Trophoblast cell (in vitro differentiated cells and primary cell): ENCODE results near the gene GUCY1B1.

ENCODE experiments used
- DNase-seq, 2 donors: peaks; one replicate each; pipeline ENCODE4 v3.0.0-alpha.2; 2016
- H2AFZ ChIP-seq: 2 replicates; pipeline ENCODE4 v1.6.1; 2013; ENCODE audit warnings: low read length, moderate library complexity, mild to moderate bottlenecking; ENCODE audit not compliant: insufficient read depth, poor library complexity
- H2AK5ac ChIP-seq: 2 replicates; pipeline ENCODE4 v1.6.1; 2013; ENCODE audit warnings: mild to moderate bottlenecking, low read length
- H2BK120ac ChIP-seq: 2 replicates; pipeline ENCODE4 v1.6.1; 2013; ENCODE audit warnings: low read length, mild to moderate bottlenecking, moderate library complexity; ENCODE audit not compliant: insufficient read depth, poor library complexity
- H2BK12ac ChIP-seq: 2 replicates; pipeline ENCODE4 v1.6.1; 2013; ENCODE audit warnings: mild to moderate bottlenecking, low read length, moderate library complexity
- H2BK5ac ChIP-seq: 2 replicates; pipeline ENCODE4 v1.6.1; 2013; ENCODE audit warnings: low read length, low read depth, moderate library complexity, mild to moderate bottlenecking; ENCODE audit not compliant: poor library complexity
- H3K14ac ChIP-seq: 2 replicates; pipeline ENCODE4 v1.6.1; 2013; ENCODE audit warnings: mild to moderate bottlenecking, low read length
- H3K18ac ChIP-seq: 2 replicates; pipeline ENCODE4 v1.6.1; 2013; ENCODE audit warnings: mild to moderate bottlenecking, low read length
- H3K23ac ChIP-seq: 2 replicates; pipeline ENCODE4 v1.6.1; 2013; ENCODE audit warnings: low read length
- H3K27ac ChIP-seq: 2 replicates; pipeline ENCODE4 v1.5.1; 2013; ENCODE audit warnings: low read depth, mild to moderate bottlenecking, inconsistent platforms, low read length, moderate library complexity
- H3K27me3 ChIP-seq: 2 replicates; pipeline ENCODE4 v1.6.1; 2013; ENCODE audit warnings: inconsistent platforms, mild to moderate bottlenecking, low read length, moderate library complexity; ENCODE audit not compliant: insufficient read depth
- H3K36me3 ChIP-seq, 2 experiments: 1 replicate in 1 of 2; 2 replicates in 1 of 2; pipeline ENCODE4 v1.6.1; 2013; ENCODE audit warnings: low read length in 2 of 2, mild to moderate bottlenecking in 2 of 2, moderate library complexity in 1 of 2; ENCODE audit not compliant: insufficient read depth in 2 of 2, control insufficient read depth in 1 of 2
- H3K4ac ChIP-seq: 2 replicates; pipeline ENCODE4 v1.6.1; 2013; ENCODE audit warnings: low read depth, mild to moderate bottlenecking, low read length, moderate library complexity
- H3K4me1 ChIP-seq, 2 experiments: 1 replicate in 1 of 2; 2 replicates in 1 of 2; pipeline ENCODE4 v1.6.1; 2013; ENCODE audit warnings: low read length in 2 of 2, mild to moderate bottlenecking in 2 of 2, moderate library complexity in 1 of 2; ENCODE audit not compliant: insufficient read depth in 2 of 2, control insufficient read depth in 1 of 2
- H3K4me2 ChIP-seq: 2 replicates; pipeline ENCODE4 v1.6.1; 2013; ENCODE audit warnings: inconsistent platforms, mild to moderate bottlenecking, low read length, moderate library complexity
- H3K4me3 ChIP-seq: 2 replicates; pipeline ENCODE4 v1.5.1; 2013; ENCODE audit warnings: mild to moderate bottlenecking, low read depth, low read length, inconsistent platforms
- H3K79me1 ChIP-seq: one replicate; pipeline ENCODE4 v1.6.1; 2013; ENCODE audit warnings: low read length
- H3K79me2 ChIP-seq: 2 replicates; pipeline ENCODE4 v1.6.1; 2013; ENCODE audit warnings: low read length, mild to moderate bottlenecking; ENCODE audit not compliant: control insufficient read depth, insufficient read depth, poor library complexity
- H3K9ac ChIP-seq: 2 replicates; pipeline ENCODE4 v1.6.1; 2013; ENCODE audit warnings: mild to moderate bottlenecking, low read length
- H3K9me3 ChIP-seq: 2 replicates; pipeline ENCODE4 v1.6.1; 2013; ENCODE audit warnings: low read depth, mild to moderate bottlenecking, control low read depth, inconsistent platforms, low read length; ENCODE audit not compliant: insufficient read depth
- H4K12ac ChIP-seq: 2 replicates; pipeline ENCODE4 v1.6.1; 2013; ENCODE audit warnings: low read depth, mild to moderate bottlenecking, low read length, moderate library complexity
- H4K8ac ChIP-seq: 2 replicates; pipeline ENCODE4 v1.6.1; 2013; ENCODE audit warnings: low read depth, mild to moderate bottlenecking, low read length, moderate library complexity
- H4K91ac ChIP-seq: one replicate; pipeline ENCODE4 v1.6.1; 2013; ENCODE audit warnings: low read depth, mild to moderate bottlenecking, low read length, moderate library complexity
- whole genome bisulfite sequencing: extraction: QIAGEN DNeasy Blood & Tissue Kit; methylation state at CpG from one replicate; pipeline ENCODE4 v1.1.7; 2013; ENCODE audit warnings: missing lambda C conversion rate; ENCODE audit not compliant: insufficient read length, insufficient coverage; ENCODE audit errors: extremely low coverage; 5-methylcytosine and 5-hydroxymethylcytosine counted together

The GUCY1B1 gene

GRCh38 chr4:155811083-155811482 lies 52.3 kb downstream of the GUCY1B1 start:
- no peak overlapping the region for H3K9ac ChIP-seq
- H3K27me3 ChIP-seq = no peaks in the 10 kb centered on the region
- no CpG with 5 or more reads among the region's 2 CpGs for WGBS
- no peak overlapping the region for H3K14ac ChIP-seq
- H3K4me3 ChIP-seq = no peak overlapping the region
- H3K9me3 ChIP-seq = no peaks in the 10 kb centered on the region
- no peak overlapping the region for H3K27ac ChIP-seq
- H3K36me3 ChIP-seq = no peaks in the 10 kb centered on the region
- H4K8ac ChIP-seq = no peak overlapping the region
- no peak overlapping the region for H3K4me2 ChIP-seq
- no peak overlapping the region for H2AFZ ChIP-seq
- H3K4me1 ChIP-seq = no peaks in the 10 kb centered on the region
- no peak overlapping the region for H2BK12ac ChIP-seq
- no peaks in the 10 kb centered on the region for H3K79me2 ChIP-seq
- H4K12ac ChIP-seq = no peak overlapping the region
- H3K18ac ChIP-seq = no peak overlapping the region
- no peak for DNase-seq
- no peaks in the 10 kb centered on the region for H3K79me1 ChIP-seq
- H2AK5ac ChIP-seq = no peak overlapping the region
- H2BK5ac ChIP-seq = no peak overlapping the region
- H3K4ac ChIP-seq = no peak overlapping the region
- no peak overlapping the region for H3K23ac ChIP-seq
- no peak overlapping the region for H4K91ac ChIP-seq
- H2BK120ac ChIP-seq = no peak overlapping the region

GRCh38 chr4:155818639-155819038 lies 59.8 kb downstream of the GUCY1B1 start:
- Histone ChIP-seq H3K4ac (no peak overlapping the region), H3K4me3 (no peak overlapping the region), H4K91ac (no peak overlapping the region), H3K9ac (no peak overlapping the region), H3K79me1 (no peaks in the 10 kb centered on the region), H3K27ac (no peak overlapping the region), H3K36me3 (no peaks in the 10 kb centered on the region), H3K9me3 (no peaks in the 10 kb centered on the region), H3K14ac (no peak overlapping the region), H3K23ac (no peak overlapping the region), H2AFZ (no peak overlapping the region), H3K18ac (no peak overlapping the region), H3K79me2 (no peaks in the 10 kb centered on the region), H4K8ac (no peak overlapping the region), H3K27me3 (no peaks in the 10 kb centered on the region), H4K12ac (no peak overlapping the region), H3K4me1 (no peaks in the 10 kb centered on the region), H3K4me2 (no peak overlapping the region), H2AK5ac (no peak overlapping the region), H2BK12ac (no peak overlapping the region), H2BK120ac (no peak overlapping the region), H2BK5ac (no peak overlapping the region)
- WGBS = no CpG with 5 or more reads among the region's 2 CpGs
- DNase-seq = peak; percentile 30 to 65

GRCh38 chr4:155819066-155819465 lies 60.2 kb downstream of the GUCY1B1 start:
- no CpG with 5 or more reads among the region's 1 CpG for WGBS
- DNase-seq = no peak
- Histone ChIP-seq H2BK5ac (no peak overlapping the region), H3K23ac (no peak overlapping the region), H4K8ac (no peak overlapping the region), H3K9ac (no peak overlapping the region), H3K4me1 (no peaks in the 10 kb centered on the region), H3K4me3 (no peak overlapping the region), H3K79me1 (no peaks in the 10 kb centered on the region), H4K91ac (no peak overlapping the region), H2BK12ac (no peak overlapping the region), H3K27ac (no peak overlapping the region), H3K27me3 (no peaks in the 10 kb centered on the region), H2AFZ (no peak overlapping the region), H3K79me2 (no peaks in the 10 kb centered on the region), H2AK5ac (no peak overlapping the region), H3K36me3 (no peaks in the 10 kb centered on the region), H4K12ac (no peak overlapping the region), H2BK120ac (no peak overlapping the region), H3K9me3 (no peaks in the 10 kb centered on the region), H3K4ac (no peak overlapping the region), H3K18ac (no peak overlapping the region), H3K4me2 (no peak overlapping the region), H3K14ac (no peak overlapping the region)

- Histone ChIP-seq H3K4me2 (no peak overlapping the region), H3K27me3 (no peaks in the 10 kb centered on the region), H3K23ac (no peak overlapping the region), H4K91ac (no peak overlapping the region), H2AFZ (no peak overlapping the region), H3K4ac (no peak overlapping the region), H3K4me3 (no peak overlapping the region), H3K27ac (no peak overlapping the region), H2BK12ac (no peak overlapping the region), H3K9ac (no peak overlapping the region), H4K12ac (no peak overlapping the region), H3K18ac (no peak overlapping the region), H3K79me2 (no peaks in the 10 kb centered on the region), H3K36me3 (no peaks in the 10 kb centered on the region), H2AK5ac (no peak overlapping the region), H4K8ac (no peak overlapping the region), H3K9me3 (no peaks in the 10 kb centered on the region), H3K14ac (no peak overlapping the region), H2BK120ac (no peak overlapping the region), H2BK5ac (no peak overlapping the region), H3K79me1 (no peaks in the 10 kb centered on the region), H3K4me1 (no peaks in the 10 kb centered on the region)
- DNase-seq = no peak
- no CpG with 5 or more reads among the region's 4 CpGs for WGBS
Measured at GRCh38 chr4:155820887-155821518, 62.2 kb downstream of the GUCY1B1 start.
